ACC112 (cell line): ENCODE data around the gene OXNAD1.

Experiments
- H2AFZ ChIP-seq: fragments of 200-600 bp; sonication (generic); one replicate; pipeline ENCODE4 v1.6.0; 2017; ENCODE audit warnings: antibody characterized with exemption, low read length; ENCODE audit not compliant: unreplicated experiment
- H3K27ac ChIP-seq: fragments of 200-600 bp; sonication (generic); 2 replicates; pipeline ENCODE4 v1.5.1; 2014; ENCODE audit warnings: low read depth, mild to moderate bottlenecking, antibody characterized with exemption, low read length, moderate library complexity
- H3K27me3 ChIP-seq: fragments of 200-600 bp; sonication (generic); 2 replicates; pipeline ENCODE4 v1.6.1; 2014; ENCODE audit warnings: mild to moderate bottlenecking, antibody characterized with exemption, low read length, moderate library complexity, mixed read lengths; ENCODE audit not compliant: insufficient read depth
- H3K36me3 ChIP-seq: fragments of 200-600 bp; sonication (generic); 2 replicates; pipeline ENCODE4 v1.6.1; 2016; ENCODE audit warnings: mild to moderate bottlenecking, antibody characterized with exemption, low read length, moderate library complexity, mixed read lengths; ENCODE audit not compliant: insufficient read depth
- H3K4me1 ChIP-seq: fragments of 200-600 bp; sonication (generic); one replicate; pipeline ENCODE4 v1.6.1; 2016; ENCODE audit warnings: low read length, mixed read lengths; ENCODE audit not compliant: insufficient read depth, unreplicated experiment, control insufficient read depth
- H3K4me3 ChIP-seq: fragments of 200-600 bp; sonication (generic); 2 replicates; pipeline ENCODE4 v1.5.1; 2014; ENCODE audit warnings: mild to moderate bottlenecking, low read depth, low read length
- H3K79me2 ChIP-seq: fragments of 200-600 bp; sonication (generic); one replicate; pipeline ENCODE4 v1.6.0; 2016; ENCODE audit warnings: low read length; ENCODE audit not compliant: control insufficient read depth, unreplicated experiment, insufficient read depth

Gene OXNAD1

GRCh38 chr3:16247282-16248061 lies 17.5 kb upstream of the OXNAD1 start:
- Histone ChIP-seq H3K4me3 (no peak overlapping the region), H3K36me3 (no peaks in the 10 kb centered on the region), H3K27ac (no peak overlapping the region), H3K27me3 (no peaks in the 10 kb centered on the region), H2AFZ (peak overlapping the region; percentile 20), H3K79me2 (no peaks in the 10 kb centered on the region), H3K4me1 (peaks cover 17% of the 10 kb centered on the region)

- Histone ChIP-seq H3K36me3 (no peaks in the 10 kb centered on the region), H2AFZ (no peak overlapping the region)
Measured at GRCh38 chr3:16248556-16248955, 16.5 kb upstream of the OXNAD1 start.

DNA sequence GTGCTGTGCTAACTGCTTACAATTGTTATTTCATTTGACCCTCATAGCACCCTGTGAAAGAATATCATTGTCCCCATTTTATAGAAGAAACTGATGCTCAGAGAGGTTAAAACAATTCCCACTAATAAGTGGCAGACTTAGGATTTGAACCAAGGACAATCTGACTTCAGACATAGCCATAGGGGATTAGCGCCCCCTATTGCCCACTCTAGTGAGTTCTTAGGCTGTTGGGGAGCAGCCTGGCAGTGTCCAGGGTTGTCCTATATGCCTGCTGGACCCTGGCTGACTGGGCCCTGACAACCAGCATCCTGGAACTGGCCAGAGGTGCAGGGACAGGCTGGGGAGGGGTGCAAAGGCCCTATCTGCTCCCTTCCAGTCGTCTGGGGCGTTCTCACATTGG lies 15.7 kb upstream of the OXNAD1 start:
- peaks cover 9% of the 10 kb centered on the region for H3K4me1 ChIP-seq
- no peaks in the 10 kb centered on the region for H3K79me2 ChIP-seq
- H3K27ac ChIP-seq, result no peak overlapping the region
- H3K36me3 ChIP-seq, result no peaks in the 10 kb centered on the region
- H2AFZ ChIP-seq, result no peak overlapping the region
- H3K4me3 ChIP-seq, result no peak overlapping the region
- H3K27me3 ChIP-seq, result no peaks in the 10 kb centered on the region

More at GRCh38 chr3:16248556-16248955, 16.5 kb upstream of the OXNAD1 start:
- Histone ChIP-seq H3K27me3 (no peaks in the 10 kb centered on the region), H3K4me1 (peaks cover 16% of the 10 kb centered on the region), H3K79me2 (no peaks in the 10 kb centered on the region), H3K27ac (no peak overlapping the region), H3K4me3 (no peak overlapping the region)

GRCh38 chr3:16249886-16250285 lies 15.1 kb upstream of the OXNAD1 start:
- Histone ChIP-seq H3K27ac (no peak overlapping the region), H3K4me1 (peaks cover 4% of the 10 kb centered on the region), H3K36me3 (no peaks in the 10 kb centered on the region), H3K27me3 (no peaks in the 10 kb centered on the region), H2AFZ (no peak overlapping the region), H3K4me3 (no peak overlapping the region), H3K79me2 (no peaks in the 10 kb centered on the region)

GRCh38 chr3:16251316-16252085 lies 13.5 kb upstream of the OXNAD1 start:
- no peak overlapping the region for H2AFZ ChIP-seq
- H3K4me1 ChIP-seq, result peaks cover 4% of the 10 kb centered on the region
- no peak overlapping the region for H3K27ac ChIP-seq
- no peak overlapping the region for H3K4me3 ChIP-seq
- H3K79me2 ChIP-seq, result no peaks in the 10 kb centered on the region
- no peaks in the 10 kb centered on the region for H3K27me3 ChIP-seq
- no peaks in the 10 kb centered on the region for H3K36me3 ChIP-seq

- no peaks in the 10 kb centered on the region for H3K79me2 ChIP-seq
- no peak overlapping the region for H3K27ac ChIP-seq
- H3K27me3 ChIP-seq, result no peaks in the 10 kb centered on the region
- no peaks in the 10 kb centered on the region for H3K36me3 ChIP-seq
- no peaks in the 10 kb centered on the region for H3K4me1 ChIP-seq
- H3K4me3 ChIP-seq, result no peak overlapping the region
- no peak overlapping the region for H2AFZ ChIP-seq
Measured at GRCh38 chr3:16252243-16252978, 12.6 kb upstream of the OXNAD1 start.

DNA sequence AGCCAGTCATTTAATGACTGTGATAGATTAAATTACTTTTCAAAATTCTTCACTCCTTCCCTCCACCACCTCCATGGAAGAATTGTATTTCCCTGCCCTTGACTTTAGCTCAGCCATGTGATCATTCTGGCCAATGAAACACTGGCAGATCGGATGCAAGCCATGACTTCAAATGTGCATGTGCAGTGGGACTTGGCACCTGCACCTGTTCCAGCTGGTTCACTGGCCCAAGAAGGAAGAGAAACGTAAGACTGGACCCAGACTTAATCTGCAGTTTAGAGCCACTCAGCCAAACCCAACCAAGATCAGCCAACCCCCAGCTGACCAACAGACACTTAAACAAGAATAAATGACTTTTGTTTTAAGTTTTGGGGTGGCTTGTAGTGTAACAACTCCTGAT lies 12.0 kb upstream of the OXNAD1 start:
- Histone ChIP-seq H3K27me3 (no peaks in the 10 kb centered on the region), H3K79me2 (no peaks in the 10 kb centered on the region), H3K4me1 (no peaks in the 10 kb centered on the region), H3K4me3 (no peak overlapping the region), H3K36me3 (no peaks in the 10 kb centered on the region), H3K27ac (no peak overlapping the region), H2AFZ (no peak overlapping the region)

- Histone ChIP-seq H3K36me3 (no peaks in the 10 kb centered on the region), H3K79me2 (no peaks in the 10 kb centered on the region), H3K4me1 (no peaks in the 10 kb centered on the region), H2AFZ (no peak overlapping the region), H3K27me3 (no peaks in the 10 kb centered on the region), H3K27ac (no peak overlapping the region), H3K4me3 (no peak overlapping the region)
Measured at GRCh38 chr3:16253601-16254000, 11.4 kb upstream of the OXNAD1 start.

DNA sequence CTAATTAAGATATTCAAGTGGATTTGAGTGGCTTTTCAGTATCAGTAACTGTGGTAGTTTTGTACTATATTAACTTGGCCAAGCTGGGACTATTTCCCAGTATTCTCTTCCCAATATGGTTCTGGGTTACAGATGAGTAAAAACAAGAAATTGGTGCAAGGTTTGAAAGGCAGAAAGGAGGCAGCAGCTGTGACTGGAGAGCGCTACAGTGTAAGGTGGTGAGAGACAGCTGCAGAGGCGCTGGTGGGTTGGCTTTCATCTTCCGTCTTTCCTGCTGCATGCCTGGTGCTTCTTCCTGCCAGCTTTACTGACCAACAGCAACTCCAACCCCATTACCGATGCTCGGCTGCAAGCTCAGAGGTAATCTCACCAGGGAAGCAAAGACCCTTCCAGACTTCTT lies 10.1 kb upstream of the OXNAD1 start:
- Histone ChIP-seq H3K36me3 (peaks cover 6% of the 10 kb centered on the region), H3K4me3 (no peak overlapping the region), H3K27me3 (no peaks in the 10 kb centered on the region), H3K27ac (no peak overlapping the region), H3K4me1 (no peaks in the 10 kb centered on the region), H3K79me2 (no peaks in the 10 kb centered on the region), H2AFZ (no peak overlapping the region)

DNA sequence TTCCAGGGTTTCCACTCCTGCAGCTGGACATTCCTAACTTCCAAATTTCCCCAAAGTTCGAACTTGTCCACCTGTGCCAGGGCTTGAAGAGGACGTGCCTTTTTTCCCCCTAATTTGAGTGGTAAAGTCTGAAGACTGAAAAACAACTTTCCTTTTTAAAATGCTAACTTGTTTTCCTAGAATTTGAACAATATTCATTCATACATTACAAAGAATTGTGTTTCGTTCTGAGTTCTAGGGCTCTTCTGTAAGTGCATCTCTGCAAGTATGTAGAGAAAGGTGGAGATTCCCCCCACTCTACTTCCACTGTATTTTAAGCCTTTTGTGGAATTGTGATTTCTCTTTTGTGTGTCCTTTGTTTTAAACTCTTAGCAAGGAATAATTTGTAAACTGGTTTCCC lies 9.7 kb upstream of the OXNAD1 start:
- Histone ChIP-seq H3K79me2 (no peaks in the 10 kb centered on the region), H2AFZ (no peak overlapping the region), H3K36me3 (peaks cover 10% of the 10 kb centered on the region), H3K4me1 (no peaks in the 10 kb centered on the region), H3K4me3 (no peak overlapping the region), H3K27ac (no peak overlapping the region), H3K27me3 (no peaks in the 10 kb centered on the region)
